K562 (cell line): ENCODE measurements around the gene TMEM117. TPM values are rescaled to one million over a fixed set of nuclear protein-coding genes. Genes with fewer than 3 reads are reported as not detected.

ENCODE experiments used
- ATAC-seq: fragments of 200-7000 bp; cut with Tn5 transposase; 3 replicates; pipeline ENCODE4 v1.9.1; 2020; ENCODE audit warnings: moderate library complexity
- BruUV-seq: library from RNA; stranded (reverse); fragments of 400-500 nt; replicated peaks from 2 replicates; lab custom pipeline; 2021; lab: Mats Ljungman, UMichigan
- CTCF ChIA-PET: fragments of 300-600 bp; formaldehyde crosslinking; extraction: SDS; loops from one replicate; lab custom pipeline; 2021; ENCODE audit warnings: low intra/inter-chr PET ratio; lab: Yijun Ruan, JAX
- POLR2A ChIA-PET: fragments of 300-600, 350-650 bp; sonication (Branson Sonifier 250); formaldehyde crosslinking; extraction: SDS; loops from one replicate; lab custom pipeline; 2021; ENCODE audit warnings: antibody characterized with exemption, inconsistent platforms; lab: Yijun Ruan, JAX
- DNase-seq, 4 experiments: peaks; one replicate each; pipeline versions ENCODE4 v3.0.0 to v3.0.0-alpha.2; 2011 to 2018; ENCODE audit warnings: low spot score in 3 of 4, mixed read lengths in 3 of 4; ENCODE audit errors: extremely low read depth in 1 of 4
- FAIRE-seq: peaks from 2 replicates; lab custom pipeline; 2011; peaks lifted over from hg19 to GRCh38; lab: Jason Lieb, UNC
- H2AFZ ChIP-seq: 2 replicates; pipeline ENCODE4 v1.6.0; 2011; ENCODE audit warnings: low read depth, low read length, control low read depth, inconsistent platforms
- H3K27ac ChIP-seq: fragments of 200-600 bp; 3 replicates; pipeline ENCODE4 v1.8.0; 2011; ENCODE audit warnings: low read depth, mild to moderate bottlenecking, control low read depth, inconsistent platforms, low read length, moderate library complexity, mixed read lengths; ENCODE audit errors: extremely low read depth
- H3K27me3 ChIP-seq, 2 experiments: fragments of 300-600 bp in 1 of 2; 2 replicates in 1 of 2; 3 replicates in 1 of 2; pipeline versions ENCODE4 v1.6.0 to v1.8.0; 2011; ENCODE audit warnings: inconsistent platforms in 2 of 2, low read length in 2 of 2, mild to moderate bottlenecking in 1 of 2, mixed read lengths in 1 of 2, moderate library complexity in 1 of 2; ENCODE audit not compliant: control insufficient read depth in 2 of 2, insufficient read depth in 2 of 2
- H3K36me3 ChIP-seq: fragments of 300-600 bp; 3 replicates; pipeline ENCODE4 v1.8.0; 2011; ENCODE audit warnings: mild to moderate bottlenecking, low read length, inconsistent platforms; ENCODE audit not compliant: control insufficient read depth, insufficient read depth
- H3K4me1 ChIP-seq, 2 experiments: fragments of 200-600 bp in 1 of 2; replicated peaks in 1 of 2; 2 replicates in 1 of 2; 3 replicates in 1 of 2; pipeline versions ENCODE4 v1.5.1 to v1.8.0; 2011; ENCODE audit warnings: inconsistent platforms in 2 of 2, low read length in 2 of 2, mild to moderate bottlenecking in 1 of 2, mixed read lengths in 1 of 2, moderate library complexity in 1 of 2; ENCODE audit not compliant: control insufficient read depth in 2 of 2, insufficient read depth in 2 of 2
- H3K4me2 ChIP-seq: 2 replicates; pipeline ENCODE4 v1.6.1; 2011; ENCODE audit warnings: low read length, control low read depth, inconsistent platforms, mixed read lengths; ENCODE audit not compliant: insufficient read depth
- H3K4me3 ChIP-seq: fragments of 200-600 bp; sonication (generic), shearing (Covaris generic); 2 replicates; pipeline ENCODE4 v1.5.1; 2016; ENCODE audit warnings: control low read depth, inconsistent platforms
- H3K79me2 ChIP-seq: fragments of 200-600 bp; 3 replicates; pipeline ENCODE4 v1.8.0; 2011; ENCODE audit warnings: low read length, inconsistent platforms; ENCODE audit not compliant: control insufficient read depth, insufficient read depth
- H3K9ac ChIP-seq, 2 experiments: 2 replicates each; pipeline versions ENCODE4 v1.6.0 to v1.6.1; 2011; ENCODE audit warnings: low read depth in 2 of 2, low read length in 2 of 2, control low read depth in 1 of 2, inconsistent platforms in 1 of 2, mild to moderate bottlenecking in 1 of 2, mixed read lengths in 1 of 2; ENCODE audit not compliant: insufficient read depth in 1 of 2
- H3K9me1 ChIP-seq: one replicate; pipeline ENCODE4 v1.6.0; 2011; ENCODE audit warnings: inconsistent platforms, mild to moderate bottlenecking, low read length, moderate library complexity; ENCODE audit not compliant: control insufficient read depth, insufficient read depth
- H3K9me3 ChIP-seq: replicated peaks from 2 replicates; pipeline ENCODE4 v1.5.1; 2011; ENCODE audit warnings: low read depth, low read length, inconsistent platforms; ENCODE audit not compliant: control insufficient read depth, insufficient read depth
- H4K20me1 ChIP-seq: replicated peaks from 2 replicates; pipeline ENCODE4 v1.6.1; 2011; ENCODE audit warnings: low read length, inconsistent platforms, mixed read lengths; ENCODE audit not compliant: control insufficient read depth, insufficient read depth
- HMBOX1 ChIP-seq: sonication (generic); IDR thresholded peaks from 2 replicates; pipeline ENCODE4 v1.6.1; 2016
- HNRNPLL ChIP-seq: fragments of 200-400 bp; formaldehyde crosslinking; IDR thresholded peaks from 2 replicates; pipeline ENCODE4 v1.6.1; 2017; ENCODE audit warnings: low read length, low read depth, mild to moderate bottlenecking; ENCODE audit not compliant: poor library complexity, severe bottlenecking
- MLLT1 ChIP-seq, 2 experiments: fragments of 450-650 bp; IDR thresholded peaks; 2 replicates each; pipeline ENCODE4 v1.6.1; 2016
- POLR3G ChIP-seq: IDR thresholded peaks from 2 replicates; pipeline ENCODE4 v1.6.1; 2011; ENCODE audit not compliant: insufficient read length, insufficient replicate concordance; ENCODE audit errors: extremely low read depth
- PTBP1 ChIP-seq: fragments of 200-400 bp; formaldehyde crosslinking; IDR thresholded peaks from 2 replicates; pipeline ENCODE4 v1.6.1; 2017; ENCODE audit warnings: low read depth, low read length
- RERE ChIP-seq: sonication (generic); formaldehyde crosslinking; IDR thresholded peaks from 2 replicates; pipeline ENCODE4 v1.8.0; 2023; ENCODE audit warnings: missing genetic modification reagents, mild to moderate bottlenecking, borderline replicate concordance
- RNF2 ChIP-seq: sonication (generic); IDR thresholded peaks from 2 replicates; pipeline ENCODE4 v1.6.1; 2016
- RUNX1 ChIP-seq: sonication (generic); IDR thresholded peaks from 2 replicates; pipeline ENCODE4 v1.6.1; 2016; ENCODE audit warnings: antibody characterized with exemption, low read depth
- TAF7 ChIP-seq: fragments of 450-650 bp; IDR thresholded peaks from 2 replicates; pipeline ENCODE4 v1.6.1; 2016; ENCODE audit warnings: missing genetic modification characterization, missing compliant biosample characterization
- TOE1 ChIP-seq, 2 experiments: fragments of 450-650 bp in 1 of 2; sonication (generic) in 1 of 2; formaldehyde crosslinking in 1 of 2; IDR thresholded peaks; 2 replicates each; pipeline versions ENCODE4 v1.7.1 to v1.8.0; 2016 to 2022; ENCODE audit warnings: borderline replicate concordance in 2 of 2, mild to moderate bottlenecking in 2 of 2, antibody characterized with exemption in 1 of 2, inconsistent platforms in 1 of 2, low read depth in 1 of 2, missing genetic modification reagents in 1 of 2, moderate library complexity in 1 of 2
- ZBTB7A ChIP-seq: IDR thresholded peaks from 2 replicates; pipeline ENCODE4 v1.6.1; 2011; ENCODE audit warnings: low read depth, mild to moderate bottlenecking, low read length, moderate library complexity, borderline replicate concordance; ENCODE audit not compliant: control insufficient read depth
- ZNF280A ChIP-seq: fragments of 450-650 bp; IDR thresholded peaks from 2 replicates; pipeline ENCODE4 v1.6.1; 2018; ENCODE audit warnings: mild to moderate bottlenecking, low read depth; ENCODE audit not compliant: partially characterized antibody
- WGBS: fragments of 100-300 bp; shearing (Covaris generic); methylation state at CpG from one replicate; pipeline ENCODE4 v1.1.6; 2016; ENCODE audit warnings: low coverage, mixed read lengths; ENCODE audit not compliant: insufficient coverage; ENCODE audit errors: missing lambda C conversion rate; 5-methylcytosine and 5-hydroxymethylcytosine counted together
- in situ Hi-C: fragments of 300-500 bp; cut with MboI; formaldehyde crosslinking; loops from 4 replicates; pipeline ENCODE4 v1.15.0; 2018; ENCODE audit warnings: inconsistent platforms, mixed read lengths
- intact Hi-C: fragments of 100-400 bp; cut with micrococcal nuclease; formaldehyde crosslinking; loops from 2 replicates; pipeline ENCODE4 v1.14.2; 2022
- polyA plus RNA-seq, 8 experiments: library from polyadenylated mRNA; depleted of rRNA in 4 of 8; stranded (reverse) in 5 of 8; unstranded in 3 of 8; fragments of >200 nt; fragmentation: Nextera tagmentation in 2 of 8; fragmentation: Illumina TruSeq in 1 of 8; extraction: Ambion mirVana in 2 of 8; extraction: Trizol in 1 of 8; gene quantifications; 2 replicates each; pipeline versions ENCODE4 v1.2.1 to v1.2.3, GENCODE V29; 2011 to 2014; ENCODE audit warnings: inconsistent platforms in 1 of 8, missing spikeins in 1 of 8
- total RNA-seq, 7 experiments: library from RNA; depleted of rRNA in 6 of 7; stranded (reverse); fragments of >200 nt in 6 of 7; fragmentation: Illumina TruSeq in 2 of 7; extraction: Trizol in 2 of 7; gene quantifications; 2 replicates each; pipeline versions ENCODE4 v1.2.1 to v1.2.3, GENCODE V29; 2011 to 2021; ENCODE audit warnings: low replicate concordance in 1 of 7

TMEM117 gene
- total and polyA plus RNA-seq, 9 of the 15 experiments (the other 6 are each of a cell fraction or from before 2014, with no cell fraction given): 0.31 to 2.8 (median 1.0) TPM

GRCh38 chr12:44248436-44248835 is 412.6 kb downstream of the TMEM117 start:
- no peak for TF ChIP-seq PTBP1
- no peak for TF ChIP-seq MLLT1 (IDR thresholded peaks at IDR 0.05)
- no peak for TF ChIP-seq HNRNPLL
- TF ChIP-seq RNF2: no peak
- no peak for TF ChIP-seq TOE1 (IDR thresholded peaks at IDR 0.05; ENCODE audit: borderline replicate concordance)
- no peak for TF ChIP-seq TOE1 (CRISPR knock-in tag; IDR thresholded peaks at IDR 0.05; ENCODE audit: borderline replicate concordance, low read depth)
- no peak for TF ChIP-seq TAF7 (tag)
- no peak for TF ChIP-seq HMBOX1
- TF ChIP-seq POLR3G: no peak
- no peak for TF ChIP-seq RUNX1
- no peak for TF ChIP-seq ZNF280A
- TF ChIP-seq ZBTB7A: no peak
- TF ChIP-seq RERE (CRISPR knock-in tag): no peak
- no peak for FAIRE-seq
- CTCF ChIA-PET: no interaction called here
- Histone ChIP-seq H3K4me3 (no peak overlapping the region), H3K9me3 (no peaks in the 10 kb centered on the region), H3K27me3 (no peaks in the 10 kb centered on the region), H4K20me1 (no peaks in the 10 kb centered on the region), H3K9me1 (no peaks in the 10 kb centered on the region), H3K4me1 (no peaks in the 10 kb centered on the region), H3K4me2 (no peak overlapping the region), H3K79me2 (no peaks in the 10 kb centered on the region), H3K27ac (no peak overlapping the region), H2AFZ (no peak overlapping the region), H3K36me3 (no peaks in the 10 kb centered on the region), H3K9ac (no peak overlapping the region)
- POLR2A ChIA-PET: no interaction called here
- no peak for DNase-seq
- intact Hi-C loops (no loop called here), in situ Hi-C loops (no loop called here)
- WGBS: 3% methylated on average over 4 of the region's 4 CpGs
- BruUV-seq: no TSS peak
- no peak for ATAC-seq
